ENCODE measurements around the gene BSND.
A peak's percentile ranks its signal among the peaks of the same experiment; 100 is the strongest.

The BSND gene

DNA sequence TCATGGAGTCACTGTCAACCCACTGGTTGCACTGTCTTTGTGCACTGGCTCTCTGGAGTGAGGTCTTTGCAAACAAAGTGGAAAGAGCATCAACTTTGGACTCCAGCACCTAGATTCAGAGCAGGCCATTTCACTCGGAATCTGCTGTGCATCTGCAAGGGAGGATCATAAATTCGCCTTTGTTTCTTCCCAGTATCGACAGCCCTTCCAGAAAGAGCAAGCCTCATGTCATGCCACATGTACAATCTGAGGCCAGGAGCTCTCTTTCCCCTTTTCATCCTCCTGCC, 39.8 kb downstream of the BSND start:
- Mint-ChIP-seq H3K27ac (no peak overlapping the region), H3K36me3 (ENCODE audit: low read depth) (no peaks in the 10 kb centered on the region), H3K9me3 (no peaks in the 10 kb centered on the region), H3K27me3 (peaks cover 63% of the 10 kb centered on the region), H3K4me3 (no peak overlapping the region), H3K4me1 (peaks cover 8% of the 10 kb centered on the region)
- ATAC-seq = no peak
- no peak for DNase-seq

DNA sequence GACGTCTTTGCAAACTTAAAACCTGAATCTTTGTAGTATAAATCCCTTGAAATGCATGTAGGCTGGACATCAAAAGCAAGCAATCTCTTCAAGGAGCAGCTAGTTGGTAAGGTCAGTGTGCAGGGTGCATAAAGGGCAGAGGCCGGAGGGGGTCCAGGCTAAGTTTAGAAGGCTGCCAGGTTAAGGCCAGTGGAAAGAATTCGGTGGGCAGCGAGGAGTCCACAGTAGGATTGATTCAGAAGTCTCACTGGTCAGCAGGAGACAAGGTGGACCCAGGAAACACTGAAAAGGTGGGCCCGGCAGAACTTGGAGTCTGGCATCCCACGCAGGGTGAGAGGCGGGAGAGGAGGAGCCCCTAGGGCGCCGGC, 40.2 kb downstream of the BSND start:
- H3K27me3 Mint-ChIP-seq = peaks cover 59% of the 10 kb centered on the region

DNA sequence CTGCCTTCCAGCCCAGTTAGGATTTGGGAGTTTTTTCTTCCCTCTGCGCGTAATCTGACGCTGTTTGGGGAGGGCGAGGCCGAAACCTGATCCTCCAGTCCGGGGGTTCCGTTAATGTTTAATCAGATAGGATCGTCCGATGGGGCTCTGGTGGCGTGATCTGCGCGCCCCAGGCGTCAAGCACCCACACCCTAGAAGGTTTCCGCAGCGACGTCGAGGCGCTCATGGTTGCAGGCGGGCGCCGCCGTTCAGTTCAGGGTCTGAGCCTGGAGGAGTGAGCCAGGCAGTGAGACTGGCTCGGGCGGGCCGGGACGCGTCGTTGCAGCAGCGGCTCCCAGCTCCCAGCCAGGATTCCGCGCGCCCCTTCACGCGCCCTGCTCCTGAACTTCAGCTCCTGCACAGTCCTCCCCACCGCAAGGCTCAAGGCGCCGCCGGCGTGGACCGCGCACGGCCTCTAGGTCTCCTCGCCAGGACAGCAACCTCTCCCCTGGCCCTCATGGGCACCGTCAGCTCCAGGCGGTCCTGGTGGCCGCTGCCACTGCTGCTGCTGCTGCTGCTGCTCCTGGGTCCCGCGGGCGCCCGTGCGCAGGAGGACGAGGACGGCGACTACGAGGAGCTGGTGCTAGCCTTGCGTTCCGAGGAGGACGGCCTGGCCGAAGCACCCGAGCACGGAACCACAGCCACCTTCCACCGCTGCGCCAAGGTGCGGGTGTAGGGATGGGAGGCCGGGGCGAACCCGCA, 40.8 kb downstream of the BSND start, which contains the start of gene PCSK9:
Gene PCSK9 (plus strand): TSS at position 207 of the 741 bp plus-strand sequence. CDS start 290 bp downstream, at position 497.
- ATAC-seq (no peak), DNase-seq (no peak)
- Mint-ChIP-seq H3K9me3 (no peaks in the 10 kb centered on the region), H3K4me1 (peaks cover 8% of the 10 kb centered on the region), H3K4me3 (no peak within 1 kb of the TSS), H3K27ac (no peak within 1 kb of the TSS), H3K27me3 (peaks cover 58% of the 10 kb centered on the region), H3K36me3 (ENCODE audit: low read depth) (no peaks in the 10 kb centered on the region)

More for the DNA sequence above, 40.2 kb downstream of the BSND start:
- H3K27ac Mint-ChIP-seq = no peak overlapping the region
- peaks cover 8% of the 10 kb centered on the region for H3K4me1 Mint-ChIP-seq
- H3K36me3 Mint-ChIP-seq (ENCODE audit: low read depth) = no peaks in the 10 kb centered on the region
- no peak for ATAC-seq
- no peaks in the 10 kb centered on the region for H3K9me3 Mint-ChIP-seq
- no peak overlapping the region for H3K4me3 Mint-ChIP-seq
- DNase-seq = no peak

DNA sequence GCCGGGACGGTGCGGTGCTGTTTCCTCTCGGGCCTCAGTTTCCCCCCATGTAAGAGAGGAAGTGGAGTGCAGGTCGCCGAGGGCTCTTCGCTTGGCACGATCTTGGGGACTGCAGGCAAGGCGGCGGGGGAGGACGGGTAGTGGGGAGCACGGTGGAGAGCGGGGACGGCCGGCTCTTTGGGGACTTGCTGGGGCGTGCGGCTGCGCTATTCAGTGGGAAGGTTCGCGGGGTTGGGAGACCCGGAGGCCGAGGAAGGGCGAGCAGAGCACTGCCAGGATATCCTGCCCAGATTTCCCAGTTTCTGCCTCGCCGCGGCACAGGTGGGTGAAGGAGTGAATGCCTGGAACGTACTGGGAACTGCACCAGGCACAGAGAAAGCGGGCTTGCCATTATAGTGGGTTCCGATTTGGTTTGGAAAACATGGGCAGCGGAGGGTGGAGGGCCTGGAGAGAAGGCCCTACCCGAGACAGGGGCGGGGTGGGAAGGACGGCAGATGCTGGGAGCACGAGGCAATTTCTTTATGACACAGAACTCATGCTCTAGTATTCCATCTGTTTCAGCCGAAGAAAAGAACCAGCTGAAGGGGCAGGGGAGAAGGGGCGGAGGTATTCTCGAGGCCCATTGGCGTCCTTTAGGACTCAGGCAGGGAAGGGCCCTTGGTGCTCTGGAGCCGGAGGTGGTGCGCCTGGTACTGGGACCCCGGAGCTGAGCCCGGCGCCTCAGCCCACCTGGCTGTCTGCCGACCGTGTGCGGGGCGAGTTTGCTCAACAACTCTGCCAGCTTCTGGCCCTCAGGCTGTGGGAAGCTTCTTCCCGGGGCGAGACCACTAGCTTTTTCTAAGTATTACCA, 41.6 kb downstream of the BSND start:
- no peak overlapping the region for H3K4me3 Mint-ChIP-seq
- DNase-seq (no peak), ATAC-seq (no peak)
- H3K27me3 Mint-ChIP-seq = peaks cover 56% of the 10 kb centered on the region
- no peaks in the 10 kb centered on the region for H3K9me3 Mint-ChIP-seq
- peaks cover 8% of the 10 kb centered on the region for H3K4me1 Mint-ChIP-seq
- no peaks in the 10 kb centered on the region for H3K36me3 Mint-ChIP-seq (ENCODE audit: low read depth)
- no peak overlapping the region for H3K27ac Mint-ChIP-seq

DNA sequence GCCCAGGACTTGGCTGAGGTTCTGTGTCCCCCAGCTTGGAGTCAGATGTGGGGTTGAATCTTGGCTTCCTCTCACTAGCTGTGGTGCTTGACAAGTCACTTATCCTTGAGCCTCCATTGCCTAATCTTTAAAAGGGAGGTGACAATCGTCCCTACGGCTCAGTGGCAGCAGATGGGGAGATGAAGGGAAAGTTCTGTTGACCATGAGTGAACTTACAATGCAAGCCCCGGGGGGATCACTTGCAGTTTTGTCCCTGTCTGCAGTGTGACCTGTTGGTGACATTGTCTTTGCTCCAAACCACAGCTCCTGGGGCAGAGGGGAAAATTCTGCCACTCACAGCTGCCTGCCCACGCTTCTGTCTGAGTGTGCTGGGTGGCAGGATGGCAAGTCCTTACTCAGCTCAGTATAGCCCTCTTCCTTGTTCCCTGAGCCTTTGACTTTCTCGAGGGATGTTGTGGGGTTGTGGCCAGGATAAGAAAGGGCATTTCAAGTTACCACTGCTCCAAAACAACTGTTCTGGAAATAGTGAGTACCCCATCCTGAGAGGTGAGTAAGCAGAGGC, 42.3 kb downstream of the BSND start:
- Mint-ChIP-seq H3K36me3 (ENCODE audit: low read depth) (no peaks in the 10 kb centered on the region), H3K9me3 (no peaks in the 10 kb centered on the region), H3K27me3 (peaks cover 52% of the 10 kb centered on the region), H3K4me1 (peaks cover 8% of the 10 kb centered on the region), H3K4me3 (no peak overlapping the region), H3K27ac (no peak overlapping the region)
- ATAC-seq (peak; percentile 72), DNase-seq (no peak)

DNA sequence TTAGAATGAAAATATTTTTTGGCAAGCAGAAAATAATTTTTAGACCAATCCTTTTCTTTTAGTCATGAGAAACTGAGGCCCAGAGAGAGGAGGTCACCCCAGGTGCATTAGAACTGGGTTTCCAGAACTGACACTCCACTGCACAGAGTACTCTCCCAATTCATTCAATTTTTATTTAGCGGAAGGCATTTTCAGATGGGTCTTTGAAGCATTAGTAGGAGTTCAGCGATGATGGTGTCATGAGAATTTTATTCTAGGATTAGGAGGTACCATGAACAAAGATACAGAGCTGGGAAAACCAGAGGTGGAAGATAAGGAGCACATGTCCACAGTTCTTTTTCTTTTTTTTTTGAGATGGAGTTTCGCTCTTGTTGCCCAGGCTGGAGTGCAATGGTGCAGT, 42.9 kb downstream of the BSND start:
- Mint-ChIP-seq H3K4me1 (peaks cover 8% of the 10 kb centered on the region), H3K4me3 (no peak overlapping the region), H3K9me3 (no peaks in the 10 kb centered on the region), H3K27me3 (peaks cover 47% of the 10 kb centered on the region), H3K27ac (no peak overlapping the region), H3K36me3 (ENCODE audit: low read depth) (no peaks in the 10 kb centered on the region)
- no peak for DNase-seq
- no peak for ATAC-seq

DNA sequence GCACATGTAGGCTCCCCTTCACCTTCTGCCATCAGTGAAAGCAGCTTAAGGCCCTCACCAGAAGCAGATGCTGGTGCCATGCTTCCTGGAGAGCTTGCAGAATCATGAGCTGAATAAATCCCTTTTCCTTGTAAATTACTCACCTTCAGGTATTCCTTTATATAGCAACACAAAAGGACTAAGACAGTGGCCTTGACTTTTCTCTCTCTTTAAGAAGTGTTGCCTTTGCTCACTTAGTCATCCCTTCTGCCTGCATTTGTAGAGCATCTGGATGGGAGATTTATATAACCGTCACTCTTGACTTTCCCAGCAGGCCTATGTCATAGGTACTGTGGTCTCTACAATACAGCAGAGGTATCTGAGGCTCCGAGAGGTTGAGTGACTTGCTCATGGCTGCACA, 44.3 kb downstream of the BSND start:
- Mint-ChIP-seq H3K4me1 (peaks cover 8% of the 10 kb centered on the region), H3K27ac (no peak overlapping the region), H3K27me3 (peaks cover 37% of the 10 kb centered on the region), H3K4me3 (no peak overlapping the region), H3K36me3 (ENCODE audit: low read depth) (no peaks in the 10 kb centered on the region), H3K9me3 (no peaks in the 10 kb centered on the region)
- DNase-seq (no peak), ATAC-seq (no peak)

DNA sequence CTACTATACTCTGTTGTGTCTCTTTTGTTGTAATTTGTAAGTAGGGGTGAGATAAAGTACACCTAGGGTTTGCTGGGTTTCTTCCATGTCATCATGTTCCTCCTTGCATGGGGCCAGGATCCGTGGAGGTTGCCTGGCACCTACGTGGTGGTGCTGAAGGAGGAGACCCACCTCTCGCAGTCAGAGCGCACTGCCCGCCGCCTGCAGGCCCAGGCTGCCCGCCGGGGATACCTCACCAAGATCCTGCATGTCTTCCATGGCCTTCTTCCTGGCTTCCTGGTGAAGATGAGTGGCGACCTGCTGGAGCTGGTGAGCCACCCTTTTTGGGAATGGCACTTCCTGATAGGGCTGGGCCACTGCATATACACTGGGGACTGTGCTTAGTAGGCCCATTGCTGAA, 45.0 kb downstream of the BSND start:
- peaks cover 8% of the 10 kb centered on the region for H3K4me1 Mint-ChIP-seq
- H3K36me3 Mint-ChIP-seq (ENCODE audit: low read depth) = no peaks in the 10 kb centered on the region
- H3K4me3 Mint-ChIP-seq = no peak overlapping the region
- H3K9me3 Mint-ChIP-seq = no peaks in the 10 kb centered on the region
- peaks cover 30% of the 10 kb centered on the region for H3K27me3 Mint-ChIP-seq
- no peak for ATAC-seq
- H3K27ac Mint-ChIP-seq = no peak overlapping the region
- no peak for DNase-seq

DNA sequence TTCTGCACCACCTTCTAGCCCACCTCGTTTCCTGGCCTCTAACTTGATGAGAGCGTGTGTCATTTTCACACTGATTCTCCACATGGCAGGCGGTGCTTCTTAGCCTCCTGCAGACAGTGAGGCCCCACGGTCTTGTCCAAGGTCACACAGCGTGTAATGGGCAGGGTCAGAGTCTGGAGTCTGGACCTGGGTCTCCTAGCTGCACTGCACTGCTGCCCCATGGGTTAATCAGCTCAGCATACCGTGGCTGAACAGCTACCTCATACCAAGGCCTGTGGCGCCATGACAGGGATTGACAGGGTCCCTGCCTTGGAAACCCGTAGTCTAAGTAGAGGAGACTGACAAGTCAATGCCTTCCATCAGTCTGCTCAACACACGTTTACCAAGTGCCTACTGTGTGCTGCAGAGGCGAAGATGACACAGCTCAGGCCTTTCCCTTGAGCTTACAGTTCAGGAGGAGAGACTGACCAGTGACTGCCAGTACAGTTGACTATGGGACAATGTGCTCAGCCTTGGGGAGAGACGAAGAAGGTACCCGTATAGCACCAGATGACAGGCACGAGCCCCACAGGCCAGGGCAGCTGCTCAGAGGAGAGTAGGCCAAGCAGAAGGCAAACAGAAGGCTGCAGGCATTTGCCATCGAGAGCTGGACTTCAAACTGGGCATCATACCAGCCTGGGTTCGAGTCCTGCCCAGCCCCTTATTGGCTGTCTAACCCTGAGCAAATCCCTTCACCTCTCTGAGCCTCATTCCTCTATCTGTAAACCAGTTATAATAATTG, 46.1 kb downstream of the BSND start:
- Mint-ChIP-seq H3K36me3 (ENCODE audit: low read depth) (no peaks in the 10 kb centered on the region), H3K4me3 (no peak overlapping the region), H3K4me1 (peaks cover 8% of the 10 kb centered on the region), H3K27me3 (peaks cover 21% of the 10 kb centered on the region), H3K9me3 (no peaks in the 10 kb centered on the region), H3K27ac (no peak overlapping the region)
- DNase-seq = no peak
- no peak for ATAC-seq

DNA sequence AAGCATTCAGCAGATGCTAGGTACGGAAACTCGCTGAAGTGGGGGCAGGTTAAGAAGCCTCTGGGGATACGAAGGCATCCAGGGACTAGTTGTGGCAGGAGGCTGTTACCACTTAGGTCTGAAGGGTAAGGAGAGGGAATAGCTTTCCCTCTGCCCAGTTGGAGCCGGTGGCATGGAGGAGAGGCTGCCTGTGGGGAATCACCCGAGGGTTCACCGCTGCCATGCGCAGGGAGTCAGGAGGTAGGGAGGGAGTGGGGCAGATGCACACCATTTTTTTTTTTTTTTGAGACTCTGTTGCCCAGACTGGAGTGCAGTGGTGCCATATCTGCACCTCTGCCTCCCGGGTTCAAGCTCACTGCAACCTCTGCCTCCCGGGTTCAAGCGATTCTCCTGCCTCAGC, 46.7 kb downstream of the BSND start:
- Mint-ChIP-seq H3K9me3 (no peaks in the 10 kb centered on the region), H3K27me3 (peaks cover 16% of the 10 kb centered on the region), H3K4me1 (peaks cover 8% of the 10 kb centered on the region), H3K36me3 (ENCODE audit: low read depth) (no peaks in the 10 kb centered on the region), H3K27ac (no peak overlapping the region), H3K4me3 (no peak overlapping the region)
- DNase-seq (no peak), ATAC-seq (no peak)

DNA sequence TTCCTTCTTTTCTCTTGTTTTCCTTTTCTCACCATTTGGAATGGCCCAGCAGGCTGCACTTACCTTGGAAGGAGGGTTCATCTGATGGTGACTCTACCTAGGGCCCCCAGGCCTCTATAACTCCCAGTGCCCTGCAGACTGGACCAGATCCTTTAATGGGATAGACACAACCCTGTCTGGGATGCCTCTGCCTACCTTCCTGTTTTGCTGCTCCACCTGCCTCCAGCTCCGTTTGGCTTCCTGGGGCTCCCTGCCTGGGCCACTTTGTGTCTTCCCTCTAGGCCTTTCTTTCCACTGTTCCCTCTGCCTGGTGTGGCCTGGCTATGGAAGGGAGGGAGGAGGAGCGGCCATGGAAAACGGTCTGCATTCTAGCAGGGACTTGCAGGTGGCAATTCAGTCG, 48.1 kb downstream of the BSND start:
- ATAC-seq (no peak), DNase-seq (no peak)
- Mint-ChIP-seq H3K36me3 (ENCODE audit: low read depth) (no peaks in the 10 kb centered on the region), H3K27ac (no peak overlapping the region), H3K9me3 (no peaks in the 10 kb centered on the region), H3K4me1 (no peaks in the 10 kb centered on the region), H3K27me3 (peaks cover 5% of the 10 kb centered on the region), H3K4me3 (no peak overlapping the region)

DNA sequence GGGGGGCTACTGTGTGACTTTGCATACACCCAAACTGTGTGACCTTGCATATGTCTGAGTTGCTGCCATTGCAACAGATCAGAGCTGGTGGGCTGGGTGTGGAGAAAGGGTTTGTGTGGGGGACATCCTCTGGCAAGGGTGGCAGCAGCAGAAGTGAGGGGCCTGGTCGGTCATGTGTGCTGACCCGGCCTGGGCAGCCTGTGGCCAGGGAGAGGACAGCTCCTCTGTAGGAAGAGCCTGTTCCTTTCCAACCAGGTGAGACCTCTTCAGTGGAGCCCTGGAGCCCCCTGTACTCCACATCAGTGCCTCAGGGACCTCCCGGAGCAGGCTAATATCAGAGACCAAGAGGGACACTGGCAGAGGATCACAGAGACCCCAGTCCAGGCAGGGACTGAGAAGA, 48.9 kb downstream of the BSND start:
- H3K27me3 Mint-ChIP-seq = no peaks in the 10 kb centered on the region
- no peaks in the 10 kb centered on the region for H3K36me3 Mint-ChIP-seq (ENCODE audit: low read depth)
- no peak for DNase-seq
- H3K4me3 Mint-ChIP-seq = no peak overlapping the region
- H3K27ac Mint-ChIP-seq = no peak overlapping the region
- no peaks in the 10 kb centered on the region for H3K4me1 Mint-ChIP-seq
- no peaks in the 10 kb centered on the region for H3K9me3 Mint-ChIP-seq
- ATAC-seq = no peak

DNA sequence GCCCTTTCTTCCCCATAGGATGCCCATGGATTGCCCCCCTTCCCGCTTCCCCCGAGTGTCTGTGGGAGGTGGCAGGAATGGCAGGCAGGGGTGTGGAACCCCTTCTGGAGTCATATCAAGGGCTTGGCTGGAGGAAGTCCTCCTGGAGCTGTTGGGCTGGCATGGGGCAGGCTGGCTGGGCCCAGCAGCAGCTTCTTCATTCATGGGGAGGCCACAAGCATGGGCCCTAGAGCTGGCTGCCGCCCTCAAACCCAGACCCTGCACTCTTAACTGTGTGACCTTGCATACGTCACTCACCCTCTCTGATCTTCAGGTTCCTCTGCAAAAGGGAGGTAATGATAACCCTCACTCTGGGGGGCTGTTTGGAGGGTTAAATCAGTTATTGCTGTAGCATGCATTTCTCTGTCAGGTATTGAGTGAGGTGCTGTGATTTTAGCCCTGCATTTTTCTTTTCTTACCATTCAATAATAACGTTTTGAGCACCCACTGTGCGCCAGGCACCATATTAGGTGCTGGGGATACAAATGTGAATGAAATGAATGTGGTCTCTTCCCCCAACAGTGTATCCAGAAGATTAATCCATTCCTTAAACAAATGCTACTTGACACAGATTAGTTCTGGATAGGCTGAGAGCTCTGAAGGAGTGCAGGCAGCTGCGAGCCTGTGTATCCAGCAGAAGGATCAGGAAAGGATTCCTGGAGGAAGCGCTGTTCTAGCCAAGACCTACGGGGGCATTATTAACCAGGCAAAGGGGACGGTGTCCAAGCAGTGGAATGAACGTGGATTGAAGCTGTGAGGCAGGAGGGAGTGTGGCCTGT, 49.9 kb downstream of the BSND start:
- Mint-ChIP-seq H3K27ac (no peak overlapping the region), H3K4me1 (no peaks in the 10 kb centered on the region), H3K27me3 (no peaks in the 10 kb centered on the region), H3K9me3 (no peaks in the 10 kb centered on the region), H3K36me3 (ENCODE audit: low read depth) (no peaks in the 10 kb centered on the region), H3K4me3 (no peak overlapping the region)
- ATAC-seq = no peak
- no peak for DNase-seq
